ENCODE data around the gene TRIM15.

DNA sequence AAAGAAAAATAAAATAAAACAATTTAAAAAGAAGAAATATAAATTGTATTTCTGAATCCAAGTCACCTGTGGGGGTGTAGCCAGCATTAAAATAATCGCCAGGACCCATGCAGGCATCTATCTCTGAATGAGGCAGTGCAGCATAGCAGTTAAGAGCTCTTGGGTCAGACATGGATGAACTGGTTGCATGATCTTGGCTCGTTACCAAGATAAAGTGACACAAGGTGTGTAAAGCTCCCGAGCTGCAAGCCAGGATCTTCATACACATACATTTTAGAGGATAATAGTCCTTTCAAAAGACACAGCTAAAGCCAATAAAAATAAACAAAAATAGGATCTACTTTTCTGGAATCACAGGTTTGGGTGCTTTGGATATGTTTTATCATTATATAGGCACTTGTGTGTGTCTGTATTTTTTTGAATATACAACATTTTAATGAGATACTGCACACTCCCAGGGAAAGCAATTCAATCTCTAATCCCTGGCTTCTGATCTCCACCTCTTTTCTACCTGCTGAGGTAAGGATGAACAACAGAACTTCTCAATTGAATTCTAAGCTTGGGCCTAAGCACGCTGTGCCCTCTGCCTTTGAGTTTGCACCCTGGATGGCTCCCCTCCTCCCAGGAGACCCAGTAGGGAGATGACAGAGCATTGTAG lies 11.2 kb upstream of the TRIM15 start:
- TF ChIP-seq EZH2 (IDR thresholded peaks at IDR 0.05; ENCODE audit: insufficient read depth, poor library complexity, severe bottlenecking) (no peak), EZH2phosphoT487 (IDR thresholded peaks at IDR 0.05; ENCODE audit: insufficient read depth, low read depth) (no peak)

Data from GM23248 (cell line).